ENCODE data around the gene HBG2. TPM values are rescaled to one million over a fixed set of nuclear protein-coding genes. Genes with fewer than 3 reads are reported as not detected.

Gene HBG2
- total RNA-seq, 1 donor from 2014 or later, result not detected

GRCh38 chr11:5272395-5273017 lies 17.9 kb upstream of the HBG2 start:
- no peak overlapping the region for H3K27ac ChIP-seq
- no peaks in the 10 kb centered on the region for H3K9me3 ChIP-seq
- no peaks in the 10 kb centered on the region for H3K36me3 ChIP-seq
- intact Hi-C loops (cut with DNase I), result no loop called here
- no peaks in the 10 kb centered on the region for H3K4me1 ChIP-seq
- no peaks in the 10 kb centered on the region for H3K27me3 ChIP-seq
- TF ChIP-seq CTCF (IDR thresholded peaks at IDR 0.05), result no peak
- H3K4me3 ChIP-seq, result no peak overlapping the region
- no peak for DNase-seq (ENCODE audit: low spot score in 2 of 2)

- Histone ChIP-seq H3K36me3 (no peaks in the 10 kb centered on the region), H3K9me3 (no peaks in the 10 kb centered on the region), H3K27ac (no peak within 1 kb of the TSS), H3K27me3 (no peaks in the 10 kb centered on the region), H3K4me3 (no peak within 1 kb of the TSS), H3K4me1 (no peaks in the 10 kb centered on the region)
- intact Hi-C loops (cut with DNase I), result no loop called here
- TF ChIP-seq CTCF (IDR thresholded peaks at IDR 0.05), result no peak
- DNase-seq (ENCODE audit: low spot score in 2 of 2), result no peak
Measured at GRCh38 chr11:5269715-5270147, 15.2 kb upstream of the HBG2 start, which contains the start of gene HBE1. HBE1 (minus strand) TSS chr11:5269945; CDS start chr11:5269890, 55 bp downstream.

- H3K36me3 ChIP-seq, result no peaks in the 10 kb centered on the region
- intact Hi-C loops (cut with DNase I), result no loop called here
- no peak for TF ChIP-seq CTCF (IDR thresholded peaks at IDR 0.05)
- no peak for DNase-seq (ENCODE audit: low spot score in 2 of 2)
- no peaks in the 10 kb centered on the region for H3K9me3 ChIP-seq
- H3K4me1 ChIP-seq, result no peaks in the 10 kb centered on the region
- no peaks in the 10 kb centered on the region for H3K27me3 ChIP-seq
- H3K27ac ChIP-seq, result no peak overlapping the region
- H3K4me3 ChIP-seq, result no peak overlapping the region
Measured at GRCh38 chr11:5267033-5267563, 12.5 kb upstream of the HBG2 start.

- DNase-seq (ENCODE audit: low spot score in 2 of 2), result no peak
- Histone ChIP-seq H3K27me3 (no peaks in the 10 kb centered on the region), H3K36me3 (no peaks in the 10 kb centered on the region), H3K9me3 (no peaks in the 10 kb centered on the region), H3K4me3 (no peak overlapping the region), H3K27ac (no peak overlapping the region), H3K4me1 (no peaks in the 10 kb centered on the region)
- TF ChIP-seq CTCF (IDR thresholded peaks at IDR 0.05), result no peak
- intact Hi-C loops (cut with DNase I), result no loop called here
Measured at GRCh38 chr11:5266609-5267008, 12.0 kb upstream of the HBG2 start.

- H3K36me3 ChIP-seq, result no peaks in the 10 kb centered on the region
- no peaks in the 10 kb centered on the region for H3K9me3 ChIP-seq
- intact Hi-C loops (cut with DNase I), result no loop called here
- H3K4me1 ChIP-seq, result no peaks in the 10 kb centered on the region
- H3K27ac ChIP-seq, result no peak overlapping the region
- H3K27me3 ChIP-seq, result no peaks in the 10 kb centered on the region
- TF ChIP-seq CTCF (IDR thresholded peaks at IDR 0.05), result no peak
- no peak overlapping the region for H3K4me3 ChIP-seq
- no peak for DNase-seq (ENCODE audit: low spot score in 2 of 2)
Measured at GRCh38 chr11:5265832-5266231, 11.3 kb upstream of the HBG2 start.

Data from ascending aorta (tissue), 2 donors.